ENCODE data around the gene PDK1.
"Not testable (repeated sequence)": the region's sequence is repeated elsewhere in the genome, so short reads cannot be mapped to it uniquely, and the experiment has no call there.

The PDK1 gene

GRCh38 chr2:172582656-172583055, 26.8 kb downstream of the PDK1 start:
- DNase-seq (ENCODE audit: low spot score) = no peak
- TF ChIP-seq CTCF (IDR thresholded peaks at IDR 0.05; ENCODE audit: extremely low read depth, missing control alignments) = no peak

DNA sequence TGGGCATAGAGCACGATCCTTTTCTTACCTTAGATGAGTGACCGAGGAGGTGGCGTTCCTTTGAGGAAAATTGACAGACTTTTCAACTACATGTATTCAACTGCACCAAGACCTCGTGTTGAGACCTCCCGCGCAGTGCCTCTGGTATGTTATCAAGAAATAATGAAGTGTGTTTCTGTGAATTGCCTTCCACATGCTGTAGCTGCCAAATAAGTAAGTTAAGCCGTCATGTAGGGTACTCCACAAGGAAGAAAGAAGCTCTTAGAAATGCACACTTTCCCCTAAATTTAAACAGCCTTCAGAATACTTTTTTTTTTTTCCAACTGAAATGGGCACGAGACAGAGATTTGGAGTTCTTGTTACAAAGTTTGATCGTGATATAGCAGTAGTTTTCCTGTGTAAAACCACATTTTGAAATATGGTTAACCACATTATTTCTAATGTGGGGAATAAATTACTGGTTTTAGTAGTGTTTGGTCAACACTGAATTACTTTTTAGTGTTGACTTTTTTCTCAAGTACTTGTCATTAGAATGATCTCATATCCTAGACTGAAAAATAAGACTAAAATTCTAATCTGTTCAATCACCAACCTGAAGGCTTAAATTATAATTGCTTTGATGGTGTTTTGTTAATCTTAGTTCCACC, 30.5 kb downstream of the PDK1 start:
- no peak for TF ChIP-seq CTCF (IDR thresholded peaks at IDR 0.05; ENCODE audit: extremely low read depth, missing control alignments)
- DNase-seq (ENCODE audit: low spot score) = no peak

GRCh38 chr2:172587231-172587630, 31.3 kb downstream of the PDK1 start:
- not testable (repeated sequence) for DNase-seq (ENCODE audit: low spot score)

DNA sequence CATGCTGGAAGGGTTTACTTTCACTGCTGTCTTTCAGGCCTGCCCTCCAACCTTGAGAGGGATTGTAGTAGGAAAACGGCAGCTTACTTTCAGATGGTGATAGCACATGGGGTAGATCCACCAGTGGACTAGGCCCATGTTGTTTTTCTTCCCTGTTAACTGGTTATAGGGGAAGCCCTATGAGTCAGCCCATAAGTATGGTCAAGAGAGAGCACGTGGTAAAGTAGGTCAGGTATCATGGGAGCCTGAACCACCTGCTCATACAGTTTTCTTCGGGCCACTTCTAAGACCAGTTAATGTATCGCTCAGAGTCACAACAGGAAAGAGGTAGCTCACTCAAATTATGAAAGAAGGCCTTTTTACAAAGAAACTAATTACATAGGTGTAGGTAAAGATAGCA, 33.0 kb downstream of the PDK1 start:
- no peak for DNase-seq (ENCODE audit: low spot score)
- no peak for TF ChIP-seq CTCF (IDR thresholded peaks at IDR 0.05; ENCODE audit: extremely low read depth, missing control alignments)

DNA sequence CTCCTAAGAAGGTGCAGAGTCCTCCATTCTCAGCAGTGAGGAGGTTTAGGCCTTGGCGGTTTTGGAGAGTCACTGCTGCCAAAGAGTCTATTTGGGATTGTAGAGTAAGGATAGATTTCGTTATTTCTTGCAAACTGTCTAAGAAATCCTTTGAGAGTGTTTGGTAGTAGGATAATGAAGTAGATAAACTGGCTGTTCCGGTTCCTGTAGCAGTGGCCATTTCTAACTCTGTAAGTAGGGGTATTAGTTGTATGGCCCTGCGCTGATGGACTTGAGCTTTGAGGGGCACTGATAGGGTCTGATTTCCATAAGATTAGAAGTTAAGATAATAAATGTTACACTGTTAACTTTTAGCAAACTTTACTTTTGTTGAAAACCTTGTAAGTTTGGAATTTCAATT, 35.5 kb downstream of the PDK1 start:
- not testable (repeated sequence) for DNase-seq (ENCODE audit: low spot score)

- not testable (repeated sequence) for DNase-seq (ENCODE audit: low spot score)
Observed at GRCh38 chr2:172592190-172592589, 36.3 kb downstream of the PDK1 start.

DNA sequence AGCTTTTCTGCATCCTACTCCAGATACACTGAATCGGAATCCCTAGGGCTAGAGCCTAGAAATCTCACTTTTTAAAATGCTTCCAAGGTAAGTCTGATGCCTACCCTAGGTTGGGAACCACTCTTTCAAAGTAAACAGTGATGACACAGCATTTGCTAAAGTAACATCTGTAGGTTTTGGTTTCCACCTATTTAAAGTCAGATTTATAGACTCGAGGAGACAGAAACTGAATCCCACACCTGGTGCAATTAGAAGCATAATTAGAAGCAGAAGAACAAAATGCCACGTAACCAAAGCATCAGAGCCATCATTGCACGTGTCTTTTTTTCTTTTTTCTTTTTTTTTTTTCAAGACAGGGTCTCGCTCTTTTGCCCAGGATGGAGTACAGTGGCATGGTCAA, 40.9 kb downstream of the PDK1 start:
- no peak for DNase-seq (ENCODE audit: low spot score)
- TF ChIP-seq CTCF (IDR thresholded peaks at IDR 0.05; ENCODE audit: extremely low read depth, missing control alignments) = no peak

DNA sequence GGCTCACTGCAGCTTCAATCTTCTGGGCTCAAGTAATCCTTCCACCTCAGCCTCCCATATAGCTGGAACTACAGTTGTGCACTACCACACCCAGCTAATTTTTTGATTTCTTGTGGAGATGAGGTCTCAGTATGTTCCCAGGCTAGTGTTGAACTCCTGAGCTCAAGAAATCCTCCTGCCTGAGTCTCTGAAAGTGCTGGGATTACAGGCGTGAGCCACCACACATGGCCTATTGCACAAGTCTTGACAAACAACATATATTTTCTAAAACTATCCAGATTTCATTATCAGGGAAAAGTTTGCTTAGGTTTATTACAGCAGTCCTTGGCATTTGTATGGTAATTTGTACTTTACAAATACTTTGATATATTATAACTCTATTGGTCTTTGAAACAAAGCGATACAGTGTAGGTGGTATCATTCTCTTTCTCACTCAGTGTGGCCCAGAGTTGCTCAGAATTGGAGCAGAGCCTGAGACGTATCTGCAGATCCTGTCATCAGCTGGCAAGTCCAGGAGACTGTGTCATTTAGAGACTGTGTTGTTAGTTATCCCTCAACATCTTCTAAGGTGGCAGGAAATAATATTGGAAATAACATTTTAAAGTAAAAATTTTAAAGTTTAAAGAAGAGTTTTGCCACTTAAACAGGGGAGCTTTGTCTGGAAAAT, 41.4 kb downstream of the PDK1 start:
- no peak for TF ChIP-seq CTCF (IDR thresholded peaks at IDR 0.05; ENCODE audit: extremely low read depth, missing control alignments)
- no peak for DNase-seq (ENCODE audit: low spot score)

DNA sequence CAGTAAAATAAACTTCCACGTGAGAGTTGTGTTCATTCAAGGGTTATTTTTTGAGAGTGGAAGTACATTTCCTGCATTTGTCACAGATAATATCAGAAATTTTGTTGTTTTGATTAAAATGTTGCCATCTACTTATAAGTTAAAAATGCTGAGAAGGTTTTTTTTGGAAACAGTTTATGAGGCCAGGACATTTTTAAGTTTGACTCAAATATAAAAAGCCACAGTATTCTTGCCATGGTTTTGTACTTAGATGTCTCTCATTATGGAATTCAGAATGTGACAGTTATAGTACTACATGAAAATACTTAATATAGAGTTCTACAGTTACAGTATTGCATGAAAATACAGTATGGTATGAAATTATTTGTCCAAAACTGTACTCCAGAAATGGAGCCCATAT, 44.1 kb downstream of the PDK1 start:
- no peak for DNase-seq (ENCODE audit: low spot score)
- no peak for TF ChIP-seq CTCF (IDR thresholded peaks at IDR 0.05; ENCODE audit: extremely low read depth, missing control alignments)
